Stimulated activated CD8-positive, alpha-beta memory T cell treated with anti-CD3 and anti-CD28 coated beads, Interleukin-7, amount 100 ng/mL, for 4 hours (primary cell): Measurements from ENCODE around the gene GRID1.

Experiments
- DNase-seq, 2 donors: peaks; one replicate each; pipeline ENCODE4 v3.0.0-alpha.2; 2020; ENCODE audit warnings: low read depth in 2 of 2

GRID1 gene

GRCh38 chr10:86211691-86212390, 154.8 kb downstream of the GRID1 start:
- no peak for DNase-seq

GRCh38 chr10:86210416-86210815, 156.2 kb downstream of the GRID1 start:
- no peak for DNase-seq

- no peak for DNase-seq
Measured at GRCh38 chr10:86209726-86210125, 156.9 kb downstream of the GRID1 start.

GRCh38 chr10:86207226-86207625, 159.4 kb downstream of the GRID1 start:
- DNase-seq, result no peak

- no peak for DNase-seq
Measured at GRCh38 chr10:86206240-86206579, 160.4 kb downstream of the GRID1 start.

DNA sequence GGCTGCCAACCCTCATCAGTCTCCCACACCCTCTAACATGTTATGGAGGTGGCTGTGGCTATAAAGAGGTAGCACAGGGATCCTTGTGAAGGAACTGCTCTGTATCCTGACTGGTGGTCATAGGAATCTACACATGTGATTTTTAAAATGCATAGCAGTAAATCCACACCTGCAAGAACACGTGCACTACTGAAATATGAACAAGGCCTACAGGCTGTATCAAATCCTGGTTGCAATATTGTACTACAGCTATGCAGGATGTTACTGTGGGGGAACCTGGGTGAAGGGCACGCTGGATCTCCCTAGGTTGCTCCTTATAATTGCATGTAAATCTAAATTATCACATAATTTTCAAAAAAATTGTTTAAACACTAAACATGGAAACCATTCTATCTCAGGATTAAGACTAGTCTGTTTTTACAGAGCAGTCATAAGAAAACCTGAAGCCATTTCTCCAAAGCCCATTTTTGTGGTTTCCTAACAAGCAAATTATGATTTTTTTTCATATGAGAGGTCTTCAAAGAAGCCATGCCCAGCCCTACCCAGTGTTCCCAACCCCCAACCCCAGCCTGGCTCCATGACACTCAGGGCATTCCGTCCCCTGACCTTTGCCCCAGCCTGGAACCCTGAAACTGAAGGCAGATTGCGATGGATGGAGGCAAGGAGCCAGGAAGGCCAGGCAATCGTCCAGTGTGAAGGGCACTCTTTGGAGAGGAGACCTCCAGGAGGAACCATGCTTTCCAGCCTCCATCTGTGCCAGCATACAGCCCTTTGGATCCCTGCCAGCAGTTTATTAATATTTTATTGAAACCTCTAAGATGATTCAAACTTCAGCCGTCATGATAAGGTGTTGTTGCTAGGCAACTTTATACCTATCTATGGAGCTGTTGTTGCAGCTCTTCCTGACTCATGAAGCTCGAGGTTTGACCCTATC, 161.0 kb downstream of the GRID1 start:
- no peak for DNase-seq

GRCh38 chr10:86204421-86205305, 161.9 kb downstream of the GRID1 start:
- DNase-seq, result no peak

GRCh38 chr10:86203162-86203905, 163.3 kb downstream of the GRID1 start:
- DNase-seq, result no peak

DNA sequence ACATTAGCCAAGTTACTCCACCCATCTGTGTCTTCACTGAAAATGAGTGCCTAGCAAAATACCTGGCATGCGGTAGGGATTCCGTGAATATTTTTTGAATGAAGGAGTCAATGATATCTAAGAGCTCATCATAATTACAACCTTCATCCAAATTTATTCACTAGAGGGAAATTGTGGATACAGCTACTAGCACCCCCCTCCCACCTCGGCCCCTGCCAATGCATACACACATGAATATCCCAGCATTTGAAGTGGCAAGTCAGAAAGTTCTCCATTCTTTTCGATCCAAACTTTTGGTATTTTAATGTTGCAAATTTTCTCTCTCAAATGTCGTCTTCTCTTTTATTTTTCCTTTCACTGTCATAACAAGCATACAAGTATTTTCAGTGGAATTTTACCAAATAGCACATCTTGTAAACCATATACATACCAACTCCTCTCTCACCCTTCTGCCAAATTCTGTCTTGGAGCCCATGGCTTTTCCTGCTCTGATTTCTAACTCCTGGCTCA, 164.3 kb downstream of the GRID1 start:
- no peak for DNase-seq

DNA sequence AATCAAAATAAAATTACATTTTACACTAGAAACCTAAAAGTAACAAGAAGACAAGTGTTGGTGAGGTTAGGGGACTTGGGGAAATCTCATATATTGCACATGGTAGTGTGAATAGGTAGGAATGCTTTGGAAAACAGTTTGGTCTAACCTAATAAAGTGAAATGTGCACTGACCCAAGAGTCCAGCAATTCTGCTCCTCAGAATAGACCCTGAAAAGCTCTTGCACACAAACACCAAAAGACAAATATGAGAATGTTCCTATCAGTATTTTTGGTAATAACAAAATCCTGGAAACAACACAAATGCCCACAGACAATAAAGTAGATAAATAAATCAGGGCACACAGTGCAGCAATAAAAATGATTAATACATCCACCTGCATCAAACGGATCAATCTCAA, 165.7 kb downstream of the GRID1 start:
- no peak for DNase-seq

DNA sequence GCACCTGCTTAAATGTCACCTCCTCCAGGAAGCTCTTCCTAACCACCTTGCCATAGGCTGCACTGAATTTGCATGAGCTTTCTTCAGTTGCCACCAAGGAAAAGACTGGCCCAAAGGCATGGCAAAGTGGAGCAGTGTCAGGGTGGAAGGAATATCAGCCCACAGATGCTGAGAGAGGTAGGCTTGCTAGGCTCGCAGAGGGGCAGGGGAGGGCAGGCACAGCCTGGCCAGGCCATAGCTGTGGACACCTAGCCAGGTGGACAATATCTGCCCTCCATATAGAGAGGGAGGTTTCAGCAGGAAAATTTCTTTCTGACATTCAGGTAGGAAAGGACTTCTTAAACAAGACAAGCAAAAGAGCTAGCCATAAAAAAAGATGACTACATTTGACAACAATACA, 166.3 kb downstream of the GRID1 start:
- no peak for DNase-seq

DNA sequence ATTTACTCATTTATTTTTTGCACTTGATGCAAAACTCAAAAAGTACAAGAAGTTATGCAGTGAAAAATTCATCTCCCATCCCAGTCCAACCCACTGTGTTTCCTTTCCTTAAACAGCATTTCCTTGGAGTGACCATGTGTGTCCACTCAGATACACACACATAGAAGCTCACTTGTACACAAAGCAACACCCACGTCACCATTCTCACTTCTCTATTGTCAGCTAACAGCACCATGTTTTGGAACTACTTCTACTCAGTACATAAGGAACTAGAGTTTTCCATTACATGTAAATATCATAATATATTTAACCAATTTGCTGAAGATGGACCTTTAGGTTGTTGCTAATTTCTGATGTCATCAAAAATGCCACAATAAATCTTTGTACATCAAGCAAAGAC, 167.6 kb downstream of the GRID1 start:
- no peak for DNase-seq

- DNase-seq, result no peak
Measured at GRCh38 chr10:86198271-86198670, 168.3 kb downstream of the GRID1 start.

- no peak for DNase-seq
Measured at GRCh38 chr10:86197166-86197790, 169.3 kb downstream of the GRID1 start.

DNA sequence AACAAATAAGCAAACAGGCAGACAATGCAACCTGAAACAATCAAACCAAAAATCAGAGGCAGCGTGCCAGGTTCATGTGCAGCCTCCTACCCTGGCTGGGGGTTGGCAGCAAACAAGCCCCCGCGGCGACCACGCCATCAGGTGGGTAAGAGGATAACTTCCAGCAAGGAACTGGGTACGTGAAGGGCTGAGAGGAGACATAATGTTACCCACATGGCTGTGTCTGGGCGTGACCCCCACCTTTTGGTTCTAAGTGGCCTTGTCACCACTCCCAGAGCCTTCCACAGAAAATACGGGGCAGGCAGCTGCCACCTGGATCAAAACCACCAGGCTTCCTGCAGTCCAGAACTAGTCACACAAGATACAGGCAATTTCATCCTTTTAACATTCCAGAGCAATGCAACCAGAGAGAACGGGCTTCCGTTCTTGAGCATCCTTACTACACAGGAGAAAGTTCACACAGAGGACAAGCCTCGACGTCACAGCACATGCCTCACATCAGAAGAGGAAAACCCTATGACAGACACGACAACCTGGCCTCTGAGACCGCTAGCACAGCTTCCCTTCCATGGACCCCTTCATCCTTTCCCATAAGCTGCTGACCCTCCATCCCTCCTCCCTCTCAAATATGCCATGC, 171.0 kb downstream of the GRID1 start:
- DNase-seq, result no peak

DNA sequence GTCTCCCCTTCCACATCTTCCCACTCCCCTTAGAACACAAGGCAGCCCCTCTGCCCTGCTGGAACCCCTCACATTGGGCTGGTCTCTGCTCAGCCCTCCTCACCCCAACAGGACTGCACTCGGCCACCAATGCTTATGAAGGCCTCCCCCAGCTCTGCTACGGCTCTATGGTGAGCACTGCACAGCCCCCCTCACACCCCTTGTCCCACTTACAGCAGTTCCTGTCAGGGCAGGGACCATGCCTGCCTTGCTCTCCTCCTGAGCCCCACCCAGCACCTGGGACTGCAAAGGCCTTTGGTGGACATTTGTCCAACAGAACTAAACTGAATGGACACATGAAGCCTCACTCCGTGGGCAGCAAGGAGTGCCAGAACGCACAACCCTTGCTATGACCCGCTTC, 171.9 kb downstream of the GRID1 start:
- no peak for DNase-seq

DNA sequence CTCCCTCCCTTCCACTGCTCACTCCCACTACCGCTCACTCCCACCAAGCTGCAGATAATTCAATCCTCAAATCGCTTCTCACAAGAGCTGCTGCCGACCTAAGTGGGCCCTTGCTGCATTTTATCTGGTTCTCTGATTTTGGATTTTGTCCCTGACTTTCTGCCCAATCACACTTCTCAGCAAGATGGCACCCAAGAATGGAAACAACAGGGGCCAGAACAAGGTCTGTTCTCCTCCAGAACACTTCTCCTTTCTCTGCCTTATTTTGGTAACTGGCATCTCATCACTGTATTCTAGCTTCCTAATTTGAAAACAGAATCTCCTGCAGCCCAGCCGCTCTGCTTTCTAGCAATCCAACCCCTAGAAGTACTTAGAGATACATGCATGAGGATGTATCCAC, 172.8 kb downstream of the GRID1 start:
- no peak for DNase-seq

DNA sequence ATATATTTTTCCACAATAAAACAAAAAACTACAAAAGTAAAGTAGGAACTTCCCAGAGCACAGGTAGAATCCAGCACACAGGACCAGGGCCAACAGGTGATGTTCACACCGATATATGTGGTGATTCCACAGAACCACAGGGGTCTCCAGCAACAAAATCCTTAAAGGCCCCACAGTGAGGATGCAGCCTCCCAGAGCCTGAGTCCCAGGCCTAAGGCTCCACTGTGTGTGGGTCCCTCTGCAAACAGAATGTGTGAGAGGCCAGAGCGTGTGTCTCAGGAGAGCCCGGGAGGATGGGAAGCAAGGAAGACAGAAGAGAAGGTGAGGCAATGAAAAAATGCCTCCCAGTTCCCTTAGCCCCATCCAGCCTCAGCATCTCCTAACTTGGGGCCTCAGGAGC, 173.9 kb downstream of the GRID1 start:
- DNase-seq, result no peak

- no peak for DNase-seq
Measured at GRCh38 chr10:86192147-86192546, 174.4 kb downstream of the GRID1 start.

GRCh38 chr10:86191686-86192085, 174.9 kb downstream of the GRID1 start:
- DNase-seq, result no peak
